Measurements from ENCODE around the gene BBS12.
A peak's percentile ranks its signal among the peaks of the same experiment; 100 is the strongest.

Gene BBS12

DNA sequence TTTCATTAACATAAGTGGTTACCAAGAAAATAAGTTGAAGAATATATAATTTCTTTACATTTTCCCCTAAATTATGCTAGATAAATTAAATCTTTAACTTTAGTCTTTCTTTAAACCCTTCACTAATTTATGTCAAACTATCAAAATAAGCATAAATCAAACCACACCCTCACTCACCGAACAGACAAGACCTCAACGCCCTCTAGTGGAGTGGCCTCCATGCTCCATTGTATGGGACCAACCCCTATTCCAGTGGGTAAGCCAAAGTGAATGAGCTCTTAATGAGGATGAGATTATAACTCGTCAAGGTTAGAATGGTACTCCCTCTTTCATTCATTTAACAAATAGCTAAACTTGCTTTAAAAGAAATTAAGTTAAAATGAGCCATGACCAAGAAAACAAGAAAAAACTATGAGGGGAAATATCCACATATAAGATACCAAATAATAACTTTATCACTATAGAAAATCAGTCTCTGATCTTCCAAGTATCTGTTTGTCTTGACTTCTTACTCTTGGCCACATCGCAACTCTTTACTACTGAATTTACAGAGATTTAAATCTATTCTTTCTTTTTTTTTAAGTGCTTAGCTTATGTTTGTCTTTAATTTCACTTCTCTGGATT, 15.6 kb upstream of the BBS12 start:
- peak; percentile 85 for DNase-seq

DNA sequence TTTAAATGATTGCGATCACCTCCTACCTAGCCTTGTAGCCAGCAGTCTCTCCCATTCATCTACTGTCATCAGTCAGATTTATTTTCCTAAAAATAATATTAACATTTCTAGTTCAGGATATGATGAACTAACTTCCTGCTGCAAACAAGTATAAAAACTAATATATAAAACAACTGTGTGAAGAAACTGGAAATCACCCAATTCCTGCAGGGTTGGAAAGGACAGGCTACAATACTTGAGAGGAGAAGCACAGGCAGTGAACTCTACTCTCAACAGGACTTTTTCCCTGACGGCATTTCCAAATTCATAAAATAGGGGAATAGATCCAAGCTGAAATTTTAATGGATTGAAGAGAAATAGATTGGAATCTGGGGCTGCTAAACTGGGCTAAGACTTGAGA, 14.2 kb upstream of the BBS12 start:
- no peak for DNase-seq

- DNase-seq = no peak
Observed at GRCh38 chr4:122722256-122722655, 10.2 kb upstream of the BBS12 start.

DNA sequence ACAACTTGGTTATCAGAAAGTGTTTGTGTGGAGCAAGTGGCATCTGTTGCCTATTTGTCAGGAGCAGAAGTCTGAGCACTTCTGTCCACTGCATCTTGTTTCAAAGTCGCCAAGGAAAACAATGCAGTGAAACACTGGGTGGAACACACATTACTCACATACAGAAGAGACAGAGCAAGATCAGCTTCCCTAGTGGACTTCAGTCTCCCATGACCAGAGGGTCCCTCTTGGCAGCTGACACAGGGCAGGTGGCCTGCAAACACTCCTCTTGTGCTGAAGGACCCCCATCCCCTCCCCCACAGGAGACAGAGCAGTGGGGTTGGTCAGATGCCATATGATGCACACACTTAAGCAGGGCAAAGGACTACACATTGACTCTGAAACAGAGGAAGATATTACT, 3.6 kb upstream of the BBS12 start:
- DNase-seq = no peak

GRCh38 chr4:122731676-122732075, 828 bp upstream of the BBS12 start:
- no peak for DNase-seq

- no peak for DNase-seq
Observed at GRCh38 chr4:122733787-122734120, 1.2 kb downstream of the BBS12 start.

DNA sequence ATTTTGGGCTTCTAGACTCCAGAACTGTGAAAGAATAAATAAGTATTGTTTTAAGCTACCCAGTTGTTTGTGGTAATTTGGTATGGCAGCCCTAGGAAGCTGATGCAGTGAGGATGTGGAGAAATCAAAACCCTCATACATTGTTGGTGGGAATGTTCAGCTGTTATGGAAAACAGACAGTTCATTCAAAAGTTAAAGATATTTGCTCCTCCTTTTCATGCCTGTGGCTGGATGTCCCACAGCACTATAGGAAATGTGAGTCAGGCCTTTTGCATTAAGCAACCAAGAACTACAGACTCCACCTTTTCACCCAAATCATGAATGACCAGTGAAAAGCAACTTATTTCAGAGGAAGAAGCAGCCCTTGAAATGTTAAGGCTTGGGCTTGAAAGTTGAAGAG, 6.7 kb downstream of the BBS12 start:
- no peak for DNase-seq

DNA sequence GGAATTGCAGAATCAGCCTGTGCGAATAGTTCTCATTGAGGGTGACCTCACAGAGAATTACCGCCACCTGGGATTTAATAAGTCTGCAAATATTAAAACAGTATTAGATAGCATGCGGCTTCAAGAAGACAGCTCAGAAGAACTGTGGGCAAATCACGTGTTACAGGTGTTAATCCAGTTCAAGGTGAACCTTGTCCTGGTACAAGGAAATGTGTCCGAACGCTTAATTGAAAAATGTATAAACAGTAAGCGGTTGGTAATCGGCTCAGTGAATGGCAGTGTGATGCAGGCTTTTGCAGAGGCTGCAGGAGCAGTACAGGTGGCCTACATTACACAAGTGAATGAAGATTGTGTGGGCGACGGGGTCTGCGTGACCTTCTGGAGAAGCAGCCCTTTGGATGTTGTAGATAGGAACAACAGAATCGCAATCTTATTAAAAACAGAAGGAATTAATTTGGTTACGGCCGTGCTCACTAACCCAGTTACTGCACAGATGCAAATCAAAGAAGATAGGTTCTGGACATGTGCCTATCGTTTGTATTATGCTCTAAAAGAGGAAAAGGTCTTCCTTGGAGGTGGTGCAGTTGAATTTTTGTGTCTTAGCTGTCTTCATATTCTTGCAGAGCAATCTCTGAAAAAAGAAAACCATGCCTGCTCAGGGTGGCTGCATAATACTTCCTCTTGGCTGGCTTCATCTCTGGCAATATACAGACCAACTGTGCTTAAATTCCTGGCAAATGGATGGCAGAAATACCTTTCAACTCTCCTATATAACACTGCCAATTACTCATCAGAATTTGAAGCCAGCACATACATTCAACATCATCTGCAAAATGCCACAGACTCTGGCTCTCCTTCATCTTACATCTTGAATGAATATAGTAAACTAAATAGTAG, 10.7 kb downstream of the BBS12 start:
- no peak for DNase-seq

- no peak for DNase-seq
Observed at GRCh38 chr4:122744229-122744628, 11.7 kb downstream of the BBS12 start.

GRCh38 chr4:122746485-122746965, 14.0 kb downstream of the BBS12 start:
- no peak for DNase-seq

DNA sequence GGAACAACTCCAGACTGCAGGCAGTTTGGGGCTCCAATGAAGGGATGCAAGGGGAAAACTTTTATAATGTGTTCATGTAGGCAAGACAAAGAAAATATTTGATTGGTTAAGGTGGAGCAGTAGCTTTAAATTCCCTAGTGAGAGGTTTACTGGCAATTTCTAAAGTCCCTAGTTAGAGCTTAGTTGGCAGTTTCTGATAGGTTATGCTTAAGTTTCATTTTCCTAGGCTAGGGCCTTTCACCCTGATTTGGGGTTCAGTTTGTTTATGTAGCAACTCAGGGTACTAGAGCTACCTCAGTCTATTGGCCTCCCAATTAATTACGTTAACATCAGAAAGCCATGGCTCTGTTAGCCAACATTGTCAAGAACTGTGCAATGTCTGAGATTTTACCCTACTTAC, 14.6 kb downstream of the BBS12 start:
- no peak for DNase-seq

- no peak for DNase-seq
Observed at GRCh38 chr4:122747883-122748282, 15.4 kb downstream of the BBS12 start.

DNA sequence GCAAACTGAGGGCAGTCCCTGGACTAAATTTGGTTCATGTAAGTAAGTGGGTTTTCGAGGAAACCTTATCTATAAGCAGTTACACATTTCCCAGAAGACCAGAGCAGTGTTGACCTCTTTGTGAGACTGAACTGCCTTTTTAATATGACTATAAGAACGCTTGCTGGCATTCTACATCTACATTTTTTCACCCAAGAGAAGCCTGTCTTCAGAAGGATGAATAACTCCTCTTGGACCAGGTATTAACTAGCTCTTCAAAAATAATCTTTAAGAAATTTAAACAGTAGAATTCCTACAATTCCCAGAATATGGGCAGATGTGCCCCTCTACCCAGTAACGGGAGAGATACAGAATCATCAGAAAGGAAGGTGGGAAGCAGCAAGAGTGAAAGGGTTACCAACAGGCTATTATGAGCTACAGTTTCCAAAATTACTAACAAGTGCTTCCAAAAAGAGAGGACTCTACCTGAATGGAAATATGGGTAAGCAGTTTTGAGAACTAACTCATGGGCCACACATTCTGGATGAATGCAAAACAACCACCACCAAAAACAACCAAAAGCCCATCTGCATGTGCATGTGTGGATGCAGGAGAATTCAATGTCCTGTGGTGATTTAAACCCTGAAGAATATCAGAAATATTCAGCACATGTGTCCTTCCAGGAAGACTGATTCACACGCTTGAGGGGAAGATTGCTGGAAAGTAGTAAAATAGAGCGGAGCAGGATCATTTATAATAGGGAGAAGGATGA, 17.4 kb downstream of the BBS12 start:
- no peak for DNase-seq

DNA sequence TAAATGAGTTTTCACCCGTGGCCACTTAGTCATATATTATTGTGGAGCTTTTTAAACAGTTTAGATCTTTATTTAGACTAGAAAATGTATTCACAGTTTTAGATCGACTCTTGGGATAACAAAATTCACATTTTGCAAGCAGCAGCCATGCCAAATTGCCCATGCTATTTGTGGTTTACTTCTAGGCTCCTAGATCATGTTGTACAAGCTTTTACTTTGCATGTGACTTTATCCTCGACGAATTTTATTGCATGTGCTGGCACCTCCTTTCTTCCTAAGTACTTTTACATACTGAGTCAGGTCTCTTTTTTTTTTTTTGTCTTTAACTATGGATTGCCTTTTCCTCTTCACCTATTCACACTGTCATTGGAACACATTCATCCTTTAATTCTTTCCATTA, 23.2 kb downstream of the BBS12 start:
- DNase-seq = no peak

- DNase-seq = no peak
Observed at GRCh38 chr4:122758033-122758432, 25.5 kb downstream of the BBS12 start.

- no peak for DNase-seq
Observed at GRCh38 chr4:122759639-122760310, 27.3 kb downstream of the BBS12 start.

DNA sequence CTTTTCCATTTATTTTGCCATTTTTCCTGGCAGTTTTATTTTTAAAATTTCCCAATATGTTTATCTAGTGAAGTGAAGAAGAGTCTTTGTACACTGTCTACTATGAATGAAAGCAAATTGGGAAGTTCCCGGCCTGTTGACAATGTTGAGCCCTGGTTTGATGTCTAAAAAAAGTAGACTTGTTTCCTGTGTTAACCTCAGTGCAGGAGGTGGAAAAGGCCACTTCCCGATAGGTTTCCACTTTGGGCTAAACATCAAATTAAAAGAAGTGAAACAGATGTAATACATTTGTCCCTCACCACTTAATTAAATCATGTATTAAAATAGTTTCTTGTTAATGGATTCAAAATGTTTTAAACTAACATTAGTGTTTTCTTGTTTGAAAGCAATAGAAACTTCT, 30.0 kb downstream of the BBS12 start:
- DNase-seq = no peak

DNA sequence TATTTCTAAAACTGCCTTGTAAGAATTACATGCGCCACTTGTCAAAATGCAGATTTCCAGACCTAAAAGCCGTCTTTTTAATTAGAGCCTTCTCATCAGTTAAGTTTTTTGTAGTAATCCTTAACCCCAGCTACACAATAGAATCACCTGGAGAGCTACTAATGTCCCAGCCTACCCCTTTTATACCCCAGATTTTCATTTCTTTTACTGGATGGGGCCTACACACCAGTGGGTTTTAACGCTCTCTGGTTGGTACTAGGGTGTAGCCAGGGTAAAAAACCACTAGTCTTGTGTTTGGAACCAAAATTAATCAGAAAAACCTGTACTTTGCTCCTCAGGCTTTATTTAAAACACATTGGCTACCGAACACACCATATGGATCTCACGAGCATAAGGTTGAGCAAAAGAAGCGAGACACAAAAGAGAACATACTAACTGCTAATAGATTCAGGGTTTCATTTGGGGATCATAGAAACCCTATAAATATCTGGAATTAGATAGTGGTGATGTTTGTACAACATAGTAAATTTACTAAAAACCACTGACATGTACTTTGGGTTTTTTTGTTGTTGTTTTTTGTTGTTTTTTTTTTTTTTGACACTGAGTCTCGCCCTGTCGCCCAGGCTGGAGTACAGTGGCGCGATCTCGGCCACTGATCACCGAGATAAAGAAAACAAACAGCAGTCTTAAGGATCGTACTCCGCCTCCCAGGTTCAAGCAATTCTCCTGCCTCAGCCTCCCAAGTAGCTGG, 30.6 kb downstream of the BBS12 start:
- no peak for DNase-seq

GRCh38 chr4:122764071-122764820, 31.7 kb downstream of the BBS12 start:
- DNase-seq = no peak

- DNase-seq = no peak
Observed at GRCh38 chr4:122764821-122765215, 32.3 kb downstream of the BBS12 start.

DNA sequence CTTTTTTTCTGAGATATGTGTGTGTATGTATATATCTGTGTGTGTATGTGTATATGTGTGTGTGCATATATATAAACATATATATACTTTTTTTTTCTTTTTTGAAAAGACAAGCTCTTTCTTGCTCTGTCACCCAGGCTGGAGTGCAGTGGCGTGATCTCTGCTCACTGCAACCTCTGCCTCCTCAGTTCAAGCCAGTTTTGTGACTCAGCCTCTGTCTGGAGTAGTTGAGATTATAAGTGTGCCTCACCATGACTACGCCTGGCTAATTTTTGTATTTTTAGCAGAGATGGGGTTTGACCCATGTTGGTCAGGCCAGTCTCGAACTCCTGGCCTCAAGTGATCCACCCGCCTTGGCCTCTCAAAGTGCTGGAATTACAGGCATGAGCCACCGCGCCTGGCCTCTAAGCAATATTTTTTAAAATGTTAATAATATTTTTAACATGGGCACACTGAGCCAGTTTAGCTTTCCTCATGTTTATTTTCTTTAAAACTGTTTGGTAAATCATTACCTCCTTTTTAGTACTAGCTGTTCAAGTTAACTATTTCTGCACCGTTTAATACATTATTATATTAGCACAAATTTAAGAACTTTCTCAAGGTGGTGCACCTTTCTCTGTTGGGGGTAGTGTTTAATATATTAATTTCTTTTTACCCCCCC, 33.3 kb downstream of the BBS12 start:
- DNase-seq = no peak

All from stimulated activated CD8-positive, alpha-beta memory T cell treated with anti-CD3 and anti-CD28 coated beads, Interleukin-4, amount 100 ng/mL, for 48 hours (primary cell).